KMS-11 (cell line): Measurements from ENCODE around the gene PFDN5.

Source experiments
- H2AFZ ChIP-seq: fragments of 200-600 bp; sonication (generic); 2 replicates; pipeline ENCODE4 v1.6.1; 2016; ENCODE audit warnings: antibody characterized with exemption, mixed run types, low read depth
- H3K27ac ChIP-seq: fragments of 200-600 bp; sonication (generic); 2 replicates; pipeline ENCODE4 v1.6.1; 2016; ENCODE audit warnings: mild to moderate bottlenecking, mixed run types
- H3K27me3 ChIP-seq: fragments of 200-600 bp; sonication (generic); 2 replicates; pipeline ENCODE4 v1.6.1; 2017; ENCODE audit warnings: mild to moderate bottlenecking, low read depth, mixed run types, moderate library complexity; ENCODE audit not compliant: insufficient read depth
- H3K36me3 ChIP-seq: fragments of 200-600 bp; sonication (generic); 2 replicates; pipeline ENCODE4 v1.6.1; 2017; ENCODE audit warnings: mild to moderate bottlenecking, mixed run types; ENCODE audit not compliant: insufficient read depth
- H3K4me1 ChIP-seq: fragments of 200-600 bp; sonication (generic); 2 replicates; pipeline ENCODE4 v1.6.1; 2016; ENCODE audit warnings: mild to moderate bottlenecking, low read depth, mixed run types; ENCODE audit not compliant: poor library complexity, severe bottlenecking
- H3K4me2 ChIP-seq: fragments of 200-600 bp; sonication (generic); 2 replicates; pipeline ENCODE4 v1.7.0; 2016; ENCODE audit warnings: mild to moderate bottlenecking, mixed run types
- H3K4me3 ChIP-seq: fragments of 200-600 bp; sonication (generic); IDR thresholded peaks from 2 replicates; pipeline ENCODE4 v1.6.1; 2017; ENCODE audit warnings: low read depth, low read length, mixed read lengths; ENCODE audit not compliant: insufficient read depth
- H3K79me2 ChIP-seq: fragments of 200-600 bp; sonication (generic); 2 replicates; pipeline ENCODE4 v1.6.1; 2016; ENCODE audit warnings: low read depth, mixed run types; ENCODE audit not compliant: insufficient read depth
- H3K9ac ChIP-seq: fragments of 200-600 bp; sonication (generic); 2 replicates; pipeline ENCODE4 v1.6.1; 2016; ENCODE audit warnings: mild to moderate bottlenecking, mixed run types
- H4K20me1 ChIP-seq: fragments of 200-600 bp; sonication (generic); 2 replicates; pipeline ENCODE4 v1.6.1; 2016; ENCODE audit warnings: mild to moderate bottlenecking, mixed run types; ENCODE audit not compliant: insufficient read depth
- CTCF ChIP-seq: fragments of 200-600 bp; sonication (generic); conservative IDR thresholded peaks from 2 replicates; pipeline ENCODE4 v1.6.1; 2017; ENCODE audit warnings: low read depth, mild to moderate bottlenecking, antibody characterized with exemption, low read length, moderate library complexity, mixed read lengths

The PFDN5 gene

GRCh38 chr12:53254816-53255545 is 40.4 kb upstream of the PFDN5 start:
- no peaks in the 10 kb centered on the region; the same call in 1 of the 2 replicates for H3K36me3 ChIP-seq
- H3K4me2 ChIP-seq: no peak overlapping the region
- H3K4me3 ChIP-seq: no peak overlapping the region
- no peaks in the 10 kb centered on the region for H3K27me3 ChIP-seq
- no peaks in the 10 kb centered on the region for H4K20me1 ChIP-seq
- no peak overlapping the region for H3K27ac ChIP-seq
- H2AFZ ChIP-seq: no peak overlapping the region
- peaks cover 33% of the 10 kb centered on the region for H3K4me1 ChIP-seq
- no peak overlapping the region for H3K9ac ChIP-seq
- TF ChIP-seq CTCF: no peak
- H3K79me2 ChIP-seq: peaks cover 20% of the 10 kb centered on the region

GRCh38 chr12:53255996-53256395 is 39.3 kb upstream of the PFDN5 start:
- TF ChIP-seq CTCF: no peak
- Histone ChIP-seq H3K4me3 (no peak overlapping the region), H3K27me3 (no peaks in the 10 kb centered on the region), H4K20me1 (no peaks in the 10 kb centered on the region), H3K36me3 (no peaks in the 10 kb centered on the region; the same call in 1 of the 2 replicates), H3K4me2 (no peak overlapping the region), H3K4me1 (peaks cover 26% of the 10 kb centered on the region), H3K27ac (no peak overlapping the region), H2AFZ (no peak overlapping the region), H3K79me2 (peaks cover 20% of the 10 kb centered on the region), H3K9ac (no peak overlapping the region)

- Histone ChIP-seq H3K4me3 (no peak overlapping the region), H3K4me1 (peaks cover 8% of the 10 kb centered on the region), H3K9ac (no peak overlapping the region), H4K20me1 (no peaks in the 10 kb centered on the region), H2AFZ (no peak overlapping the region), H3K27ac (no peak overlapping the region), H3K4me2 (no peak overlapping the region), H3K36me3 (no peaks in the 10 kb centered on the region; the same call in 1 of the 2 replicates), H3K27me3 (no peaks in the 10 kb centered on the region), H3K79me2 (peaks cover 4% of the 10 kb centered on the region)
- TF ChIP-seq CTCF: no peak
Measured at GRCh38 chr12:53258541-53259539, 36.5 kb upstream of the PFDN5 start.

GRCh38 chr12:53259891-53260290 is 35.5 kb upstream of the PFDN5 start:
- Histone ChIP-seq H3K4me3 (no peak overlapping the region), H2AFZ (no peak overlapping the region), H3K9ac (no peak overlapping the region), H3K4me1 (no peaks in the 10 kb centered on the region), H3K27me3 (no peaks in the 10 kb centered on the region), H3K4me2 (no peak overlapping the region), H3K27ac (no peak overlapping the region), H3K36me3 (no peaks in the 10 kb centered on the region), H4K20me1 (no peaks in the 10 kb centered on the region), H3K79me2 (no peaks in the 10 kb centered on the region; the same call in 1 of the 2 replicates)
- TF ChIP-seq CTCF: no peak
